ENCODE results near the gene VCL. TPM values are rescaled to one million over a fixed set of nuclear protein-coding genes. Genes with fewer than 3 reads are reported as not detected.
A peak's percentile ranks its signal among the peaks of the same experiment; 100 is the strongest.

The VCL gene
- total RNA-seq, 1 experiment from 2014 or later = 176 TPM

GRCh38 chr10:74040200-74041126, 42.5 kb downstream of the VCL start:
- Histone ChIP-seq H3K36me3 (ENCODE audit: insufficient read depth, low read length, poor library complexity, severe bottlenecking) (peaks cover 20% of the 10 kb centered on the region), H3K9me3 (ENCODE audit: low read depth, low read length, poor library complexity, severe bottlenecking) (no peaks in the 10 kb centered on the region), H3K4me3 (ENCODE audit: low read depth, low read length, poor library complexity, severe bottlenecking) (no peak overlapping the region), H3K27me3 (replicated peaks; ENCODE audit: insufficient read depth, low read depth, low read length, poor library complexity) (no peaks in the 10 kb centered on the region), H3K27ac (ENCODE audit: low read depth, low read length, poor library complexity, severe bottlenecking) (peak overlapping the region; percentile 59), H3K4me1 (ENCODE audit: insufficient read depth, low read length, poor library complexity, severe bottlenecking) (peaks cover 33% of the 10 kb centered on the region)
- intact Hi-C loops (cut with micrococcal nuclease; ENCODE audit: unreplicated experiment) = no loop called here
- ChIA-PET POLR2A (ENCODE audit: low non-redundant PET) (no interaction called here), CTCF (interaction anchor here (1.4 kb wide), 1 partner anchor 39 kb away, joined by 4 read pairs; no protein-coding TSS in a partner anchor)
- TF ChIP-seq EZH2 (IDR thresholded peaks at IDR 0.05; ENCODE audit: borderline replicate concordance, low read depth, low read length, poor library complexity, severe bottlenecking) = no peak
- TF ChIP-seq, protein P1, sequence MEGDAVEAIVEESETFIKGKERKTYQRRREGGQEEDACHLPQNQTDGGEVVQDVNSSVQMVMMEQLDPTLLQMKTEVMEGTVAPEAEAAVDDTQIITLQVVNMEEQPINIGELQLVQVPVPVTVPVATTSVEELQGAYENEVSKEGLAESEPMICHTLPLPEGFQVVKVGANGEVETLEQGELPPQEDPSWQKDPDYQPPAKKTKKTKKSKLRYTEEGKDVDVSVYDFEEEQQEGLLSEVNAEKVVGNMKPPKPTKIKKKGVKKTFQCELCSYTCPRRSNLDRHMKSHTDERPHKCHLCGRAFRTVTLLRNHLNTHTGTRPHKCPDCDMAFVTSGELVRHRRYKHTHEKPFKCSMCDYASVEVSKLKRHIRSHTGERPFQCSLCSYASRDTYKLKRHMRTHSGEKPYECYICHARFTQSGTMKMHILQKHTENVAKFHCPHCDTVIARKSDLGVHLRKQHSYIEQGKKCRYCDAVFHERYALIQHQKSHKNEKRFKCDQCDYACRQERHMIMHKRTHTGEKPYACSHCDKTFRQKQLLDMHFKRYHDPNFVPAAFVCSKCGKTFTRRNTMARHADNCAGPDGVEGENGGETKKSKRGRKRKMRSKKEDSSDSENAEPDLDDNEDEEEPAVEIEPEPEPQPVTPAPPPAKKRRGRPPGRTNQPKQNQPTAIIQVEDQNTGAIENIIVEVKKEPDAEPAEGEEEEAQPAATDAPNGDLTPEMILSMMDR (conservative IDR thresholded peaks at IDR 0.05; ENCODE audit: low read depth, low read length) = no peak
- BruUV-seq (replicated peaks) = no TSS peak
- no peak for DNase-seq (ENCODE audit: low spot score)

- Histone ChIP-seq H3K27ac (ENCODE audit: low read depth, low read length, poor library complexity, severe bottlenecking) (no peak overlapping the region), H3K4me1 (ENCODE audit: insufficient read depth, low read length, poor library complexity, severe bottlenecking) (peaks cover 39% of the 10 kb centered on the region), H3K9me3 (ENCODE audit: low read depth, low read length, poor library complexity, severe bottlenecking) (no peaks in the 10 kb centered on the region), H3K27me3 (replicated peaks; ENCODE audit: insufficient read depth, low read depth, low read length, poor library complexity) (no peaks in the 10 kb centered on the region), H3K4me3 (ENCODE audit: low read depth, low read length, poor library complexity, severe bottlenecking) (no peak overlapping the region), H3K36me3 (ENCODE audit: insufficient read depth, low read length, poor library complexity, severe bottlenecking) (peaks cover 20% of the 10 kb centered on the region)
- CTCF ChIA-PET = no interaction called here
- TF ChIP-seq EZH2 (IDR thresholded peaks at IDR 0.05; ENCODE audit: borderline replicate concordance, low read depth, low read length, poor library complexity, severe bottlenecking) = no peak
- TF ChIP-seq, protein P1 (conservative IDR thresholded peaks at IDR 0.05; ENCODE audit: low read depth, low read length) = no peak
- BruUV-seq (replicated peaks) = TSS peak; percentile 30
- intact Hi-C loops (cut with micrococcal nuclease; ENCODE audit: unreplicated experiment) = no loop called here
- no peak for DNase-seq (ENCODE audit: low spot score)
- POLR2A ChIA-PET (ENCODE audit: low non-redundant PET) = interaction anchor here (0.6 kb wide), 1 partner anchor 14 kb away, joined by 3 read pairs; no protein-coding TSS in a partner anchor
Measured at GRCh38 chr10:74044419-74044818, 46.5 kb downstream of the VCL start.

- H3K36me3 ChIP-seq (ENCODE audit: insufficient read depth, low read length, poor library complexity, severe bottlenecking) = peaks cover 20% of the 10 kb centered on the region
- intact Hi-C loops (cut with micrococcal nuclease; ENCODE audit: unreplicated experiment) = no loop called here
- no peaks in the 10 kb centered on the region for H3K27me3 ChIP-seq (replicated peaks; ENCODE audit: insufficient read depth, low read depth, low read length, poor library complexity)
- H3K4me1 ChIP-seq (ENCODE audit: insufficient read depth, low read length, poor library complexity, severe bottlenecking) = peaks cover 45% of the 10 kb centered on the region
- ChIA-PET CTCF (no interaction called here), POLR2A (ENCODE audit: low non-redundant PET) (interaction anchor here (0.6 kb wide), 1 partner anchor 144 kb away, joined by 4 read pairs; no protein-coding TSS in a partner anchor)
- H3K4me3 ChIP-seq (ENCODE audit: low read depth, low read length, poor library complexity, severe bottlenecking) = no peak overlapping the region
- DNase-seq (ENCODE audit: low spot score) = peak; percentile 70
- no peak for TF ChIP-seq EZH2 (IDR thresholded peaks at IDR 0.05; ENCODE audit: borderline replicate concordance, low read depth, low read length, poor library complexity, severe bottlenecking)
- TF ChIP-seq, protein P1 (conservative IDR thresholded peaks at IDR 0.05; ENCODE audit: low read depth, low read length) = no peak
- H3K9me3 ChIP-seq (ENCODE audit: low read depth, low read length, poor library complexity, severe bottlenecking) = no peaks in the 10 kb centered on the region
- H3K27ac ChIP-seq (ENCODE audit: low read depth, low read length, poor library complexity, severe bottlenecking) = peak overlapping the region; percentile 81
- BruUV-seq (replicated peaks) = TSS peak; percentile 5
Measured at GRCh38 chr10:74047304-74047703, 49.4 kb downstream of the VCL start.

Data from A673 (cell line).